Endothelial cell of hepatic sinusoid (primary cell): ENCODE measurements around the gene FBXO4.

Experiments
- in situ Hi-C: cut with HindIII; loops from 2 replicates; pipeline ENCODE4 v1.10.0; 2017; ENCODE audit warnings: low sequenced_read_pairs

The FBXO4 gene

GRCh38 chr5:41924872-41925554 is at the start of gene FBXO4:
TSS of gene FBXO4 (plus strand) at chr5:41925281. CDS start at chr5:41925310, 29 bp downstream.
- in situ Hi-C loops = no loop called here

- in situ Hi-C loops = no loop called here
These were observed 48.4 kb upstream of the FBXO4 start for GRCh38 chr5:41876678-41877077.

- in situ Hi-C loops = no loop called here
These were observed 47.7 kb upstream of the FBXO4 start for GRCh38 chr5:41877408-41877807.

GRCh38 chr5:41878173-41878572 is 46.9 kb upstream of the FBXO4 start:
- in situ Hi-C loops = no loop called here

GRCh38 chr5:41878643-41879478 is 46.2 kb upstream of the FBXO4 start:
- in situ Hi-C loops = no loop called here

GRCh38 chr5:41882765-41883164 is 42.3 kb upstream of the FBXO4 start:
- in situ Hi-C loops = no loop called here

GRCh38 chr5:41883243-41883642 is 41.8 kb upstream of the FBXO4 start:
- in situ Hi-C loops = no loop called here

GRCh38 chr5:41883936-41884335 is 41.1 kb upstream of the FBXO4 start:
- in situ Hi-C loops = no loop called here

- in situ Hi-C loops = no loop called here
These were observed 39.8 kb upstream of the FBXO4 start for GRCh38 chr5:41885286-41885685.

GRCh38 chr5:41891066-41891707 is 33.9 kb upstream of the FBXO4 start:
- in situ Hi-C loops = no loop called here

GRCh38 chr5:41892031-41892430 is 33.0 kb upstream of the FBXO4 start:
- in situ Hi-C loops = no loop called here

GRCh38 chr5:41893074-41893851 is 31.8 kb upstream of the FBXO4 start:
- in situ Hi-C loops = no loop called here

- in situ Hi-C loops = no loop called here
These were observed 28.9 kb upstream of the FBXO4 start for GRCh38 chr5:41896230-41896629.

GRCh38 chr5:41903382-41903891 is 21.6 kb upstream of the FBXO4 start:
- in situ Hi-C loops = no loop called here

GRCh38 chr5:41903892-41904799 is 20.9 kb upstream of the FBXO4 start, which contains the start of gene RIMOC1:
TSS of gene RIMOC1 (plus strand) at chr5:41904344. CDS start at chr5:41904368, 24 bp downstream.
- in situ Hi-C loops = no loop called here

GRCh38 chr5:41906151-41906550 is 18.9 kb upstream of the FBXO4 start:
- in situ Hi-C loops = no loop called here

GRCh38 chr5:41908374-41909079 is 16.6 kb upstream of the FBXO4 start:
- in situ Hi-C loops = no loop called here

GRCh38 chr5:41918105-41918504 is 7.0 kb upstream of the FBXO4 start:
- in situ Hi-C loops = no loop called here

GRCh38 chr5:41921166-41921565 is 3.9 kb upstream of the FBXO4 start:
- in situ Hi-C loops = no loop called here
